ENCODE results near the gene MCUB. TPM values are rescaled to one million over a fixed set of nuclear protein-coding genes. Genes with fewer than 3 reads are reported as not detected.

MCUB gene
- total RNA-seq, 1 experiment from 2014 or later = 24.1 TPM

DNA sequence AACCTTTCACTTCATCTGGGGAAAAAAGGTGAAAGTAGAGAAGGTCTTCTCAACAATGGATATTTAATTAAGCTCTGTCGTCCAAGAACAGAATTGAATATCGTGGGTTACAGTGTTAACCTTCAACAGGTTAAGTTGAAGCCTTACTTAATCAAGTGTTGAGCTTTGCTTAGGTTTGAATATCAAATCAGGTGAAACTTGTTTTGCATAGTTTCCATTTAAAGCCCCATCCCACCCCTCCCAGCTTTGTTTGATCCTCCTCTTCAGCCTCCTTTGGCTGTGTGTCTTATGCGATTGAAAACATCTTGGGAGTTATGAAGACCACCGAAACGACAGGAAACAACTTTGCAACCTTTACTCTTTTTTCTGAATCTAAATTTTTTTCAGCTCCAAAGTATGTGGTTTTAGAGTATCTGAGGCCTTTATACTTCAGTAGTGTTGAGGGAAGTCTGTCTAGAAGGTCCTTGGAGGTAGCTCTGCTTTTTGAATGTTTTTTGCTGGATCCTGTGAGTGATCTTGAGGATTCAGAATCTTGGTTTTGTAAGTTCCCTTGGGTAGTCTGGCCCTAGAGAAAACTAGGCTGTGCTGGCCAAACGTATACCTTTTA lies 39.1 kb downstream of the MCUB start:
- Histone ChIP-seq H3K9me3 (ENCODE audit: control insufficient read depth, insufficient read depth, low read depth, low read length) (no peaks in the 10 kb centered on the region), H3K36me3 (ENCODE audit: control insufficient read depth, insufficient read depth, low read length) (no peaks in the 10 kb centered on the region), H3K4me3 (ENCODE audit: low read depth in 2 of 2, low read length in 2 of 2) (no peak overlapping the region), H3K4me1 (ENCODE audit: control insufficient read depth, insufficient read depth, low read length) (no peaks in the 10 kb centered on the region), H3K27me3 (ENCODE audit: control insufficient read depth, insufficient read depth, low read length) (no peaks in the 10 kb centered on the region), H3K27ac (ENCODE audit: low read length) (no peak overlapping the region)
- no TSS peak for BruUV-seq (replicated peaks)
- no peak for ATAC-seq
- no peak for TF ChIP-seq SIN3A (IDR thresholded peaks at IDR 0.05; ENCODE audit: borderline replicate concordance, insufficient read depth, low read depth, low read length)
- no peak for TF ChIP-seq POLR2AphosphoS5 (IDR thresholded peaks at IDR 0.05; ENCODE audit: low read depth, low read length)
- TF ChIP-seq TCF7L2 (IDR thresholded peaks at IDR 0.05; ENCODE audit: low read depth, low read length) = no peak
- TF ChIP-seq, protein P1, sequence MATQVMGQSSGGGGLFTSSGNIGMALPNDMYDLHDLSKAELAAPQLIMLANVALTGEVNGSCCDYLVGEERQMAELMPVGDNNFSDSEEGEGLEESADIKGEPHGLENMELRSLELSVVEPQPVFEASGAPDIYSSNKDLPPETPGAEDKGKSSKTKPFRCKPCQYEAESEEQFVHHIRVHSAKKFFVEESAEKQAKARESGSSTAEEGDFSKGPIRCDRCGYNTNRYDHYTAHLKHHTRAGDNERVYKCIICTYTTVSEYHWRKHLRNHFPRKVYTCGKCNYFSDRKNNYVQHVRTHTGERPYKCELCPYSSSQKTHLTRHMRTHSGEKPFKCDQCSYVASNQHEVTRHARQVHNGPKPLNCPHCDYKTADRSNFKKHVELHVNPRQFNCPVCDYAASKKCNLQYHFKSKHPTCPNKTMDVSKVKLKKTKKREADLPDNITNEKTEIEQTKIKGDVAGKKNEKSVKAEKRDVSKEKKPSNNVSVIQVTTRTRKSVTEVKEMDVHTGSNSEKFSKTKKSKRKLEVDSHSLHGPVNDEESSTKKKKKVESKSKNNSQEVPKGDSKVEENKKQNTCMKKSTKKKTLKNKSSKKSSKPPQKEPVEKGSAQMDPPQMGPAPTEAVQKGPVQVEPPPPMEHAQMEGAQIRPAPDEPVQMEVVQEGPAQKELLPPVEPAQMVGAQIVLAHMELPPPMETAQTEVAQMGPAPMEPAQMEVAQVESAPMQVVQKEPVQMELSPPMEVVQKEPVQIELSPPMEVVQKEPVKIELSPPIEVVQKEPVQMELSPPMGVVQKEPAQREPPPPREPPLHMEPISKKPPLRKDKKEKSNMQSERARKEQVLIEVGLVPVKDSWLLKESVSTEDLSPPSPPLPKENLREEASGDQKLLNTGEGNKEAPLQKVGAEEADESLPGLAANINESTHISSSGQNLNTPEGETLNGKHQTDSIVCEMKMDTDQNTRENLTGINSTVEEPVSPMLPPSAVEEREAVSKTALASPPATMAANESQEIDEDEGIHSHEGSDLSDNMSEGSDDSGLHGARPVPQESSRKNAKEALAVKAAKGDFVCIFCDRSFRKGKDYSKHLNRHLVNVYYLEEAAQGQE (IDR thresholded peaks at IDR 0.05; ENCODE audit: insufficient read depth in 1 of 2, low read depth in 2 of 2, low read length in 1 of 2) = no peak
- TF ChIP-seq, protein P2, sequence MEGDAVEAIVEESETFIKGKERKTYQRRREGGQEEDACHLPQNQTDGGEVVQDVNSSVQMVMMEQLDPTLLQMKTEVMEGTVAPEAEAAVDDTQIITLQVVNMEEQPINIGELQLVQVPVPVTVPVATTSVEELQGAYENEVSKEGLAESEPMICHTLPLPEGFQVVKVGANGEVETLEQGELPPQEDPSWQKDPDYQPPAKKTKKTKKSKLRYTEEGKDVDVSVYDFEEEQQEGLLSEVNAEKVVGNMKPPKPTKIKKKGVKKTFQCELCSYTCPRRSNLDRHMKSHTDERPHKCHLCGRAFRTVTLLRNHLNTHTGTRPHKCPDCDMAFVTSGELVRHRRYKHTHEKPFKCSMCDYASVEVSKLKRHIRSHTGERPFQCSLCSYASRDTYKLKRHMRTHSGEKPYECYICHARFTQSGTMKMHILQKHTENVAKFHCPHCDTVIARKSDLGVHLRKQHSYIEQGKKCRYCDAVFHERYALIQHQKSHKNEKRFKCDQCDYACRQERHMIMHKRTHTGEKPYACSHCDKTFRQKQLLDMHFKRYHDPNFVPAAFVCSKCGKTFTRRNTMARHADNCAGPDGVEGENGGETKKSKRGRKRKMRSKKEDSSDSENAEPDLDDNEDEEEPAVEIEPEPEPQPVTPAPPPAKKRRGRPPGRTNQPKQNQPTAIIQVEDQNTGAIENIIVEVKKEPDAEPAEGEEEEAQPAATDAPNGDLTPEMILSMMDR (IDR thresholded peaks at IDR 0.05) = no peak
- CTCF ChIA-PET = no interaction called here
- in situ Hi-C loops (cut with HindIII; ENCODE audit: low pct_unique_long_range_greater_than_20kb, low sequenced_read_pairs) (no loop called here), intact Hi-C loops (cut with micrococcal nuclease; ENCODE audit: unreplicated experiment) (no loop called here)
- DNase-seq (ENCODE audit: low read depth, low spot score) = no peak
- POLR2A ChIA-PET = no interaction called here

DNA sequence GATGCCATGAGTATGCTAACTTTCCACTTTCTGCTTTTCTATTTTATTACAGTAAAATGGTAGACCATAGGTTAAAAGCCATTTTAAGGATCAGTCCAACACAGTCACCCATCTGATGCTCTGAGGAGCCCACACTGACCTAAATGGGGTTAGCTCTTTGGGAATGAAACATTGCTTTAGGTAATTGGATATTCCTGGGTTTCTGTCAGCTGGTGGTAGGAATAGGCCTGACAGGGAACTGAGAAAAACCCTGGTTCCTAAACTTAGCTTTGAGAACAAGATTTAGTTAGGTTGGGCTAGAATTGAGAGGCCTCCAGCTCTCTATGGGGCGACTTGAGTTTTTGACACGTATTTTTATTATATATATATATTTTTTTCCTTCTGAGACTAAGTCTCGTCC lies 40.4 kb downstream of the MCUB start:
- CTCF ChIA-PET = interaction anchor here (0.5 kb wide), 1 partner anchor 1028 kb away, joined by 3 read pairs; no protein-coding TSS in a partner anchor
- Histone ChIP-seq H3K36me3 (ENCODE audit: control insufficient read depth, insufficient read depth, low read length) (no peaks in the 10 kb centered on the region), H3K27ac (ENCODE audit: low read length) (no peak overlapping the region), H3K9me3 (ENCODE audit: control insufficient read depth, insufficient read depth, low read depth, low read length) (no peaks in the 10 kb centered on the region), H3K27me3 (ENCODE audit: control insufficient read depth, insufficient read depth, low read length) (no peaks in the 10 kb centered on the region), H3K4me1 (ENCODE audit: control insufficient read depth, insufficient read depth, low read length) (no peaks in the 10 kb centered on the region), H3K4me3 (ENCODE audit: low read depth in 2 of 2, low read length in 2 of 2) (no peak overlapping the region)
- in situ Hi-C loops (cut with HindIII; ENCODE audit: low pct_unique_long_range_greater_than_20kb, low sequenced_read_pairs) = no loop called here
- DNase-seq (ENCODE audit: low read depth, low spot score) = no peak
- no peak for ATAC-seq
- intact Hi-C loops (cut with micrococcal nuclease; ENCODE audit: unreplicated experiment) = no loop called here
- POLR2A ChIA-PET = no interaction called here
- TF ChIP-seq, protein P2 (IDR thresholded peaks at IDR 0.05) = no peak
- TF ChIP-seq, protein P1 (IDR thresholded peaks at IDR 0.05; ENCODE audit: insufficient read depth in 1 of 2, low read depth in 2 of 2, low read length in 1 of 2) = no peak
- TF ChIP-seq TCF7L2 (IDR thresholded peaks at IDR 0.05; ENCODE audit: low read depth, low read length) (no peak), SIN3A (IDR thresholded peaks at IDR 0.05; ENCODE audit: borderline replicate concordance, insufficient read depth, low read depth, low read length) (no peak), POLR2AphosphoS5 (IDR thresholded peaks at IDR 0.05; ENCODE audit: low read depth, low read length) (no peak)
- no TSS peak for BruUV-seq (replicated peaks)
